Adrenal gland (tissue), 12 donors: Measurements from ENCODE around the gene FHL1. TPM values are rescaled to one million over a fixed set of nuclear protein-coding genes. Genes with fewer than 3 reads are reported as not detected.

ENCODE experiments used
- DNase-seq, 7 donors: peaks; one replicate each; pipeline ENCODE4 v3.0.0-alpha.2; 2019 to 2020
- H3K27ac ChIP-seq, 5 donors: fragments of 200-600 bp; sonication (generic) in 4 of 5; 1 replicate in 3 of 5; 2 replicates in 2 of 5; pipeline versions ENCODE4 v1.5.1 to v1.8.0; 2016 to 2020; ENCODE audit warnings: mild to moderate bottlenecking in 1 of 5
- H3K27me3 ChIP-seq: fragments of 200-600 bp; 2 replicates; pipeline ENCODE4 v1.8.0; 2021
- H3K36me3 ChIP-seq, 2 donors: fragments of 200-600 bp; replicated peaks in 1 of 2; 1 replicate in 1 of 2; 2 replicates in 1 of 2; pipeline versions ENCODE4 v1.5.1 to v1.8.0; 2018 to 2022
- H3K4me1 ChIP-seq, 2 donors: fragments of 200-600 bp; replicated peaks in 1 of 2; 1 replicate in 1 of 2; 2 replicates in 1 of 2; pipeline versions ENCODE4 v1.5.1 to v1.8.0; 2018 to 2021
- H3K4me3 ChIP-seq, 4 donors: fragments of 200-600 bp; sonication (generic) in 3 of 4; one replicate each; pipeline ENCODE4 v1.5.1; 2016 to 2018
- H3K9me3 ChIP-seq, 3 donors: fragments of 200-600 bp; sonication (generic) in 1 of 3; replicated peaks in 1 of 3; 1 replicate in 2 of 3; 2 replicates in 1 of 3; pipeline versions ENCODE4 v1.5.1 to v1.8.0; 2016 to 2021
- POLR2A ChIP-seq, 2 donors: fragments of 450-650 bp; IDR thresholded peaks; one replicate each; pipeline ENCODE4 v1.6.1; 2017; ENCODE audit warnings: antibody characterized with exemption in 2 of 2, mild to moderate bottlenecking in 2 of 2, moderate library complexity in 1 of 2
- WGBS, 4 donors: extraction: QIAGEN DNeasy Blood & Tissue Kit in 2 of 4; methylation state at CpG; one replicate each; pipeline versions ENCODE4 v1.1.5 to v1.1.7; 2013 to 2017; 5-methylcytosine and 5-hydroxymethylcytosine counted together
- intact Hi-C, 2 donors: fragments of 100-400 bp; cut with DNase I; formaldehyde crosslinking; loops; one replicate each; pipeline versions ENCODE4 v1.14.1 to v1.15.0; 2022 to 2023
- polyA plus RNA-seq, 3 donors: library from polyadenylated mRNA; stranded (reverse); fragments of 200-250 nt in 2 of 3; fragments of 350-450 nt in 1 of 3; fragmentation: Illumina TruSeq in 1 of 3; extraction: RNeasy Lipid Tissue Mini Kit (QIAGEN cat#74804) in 1 of 3; gene quantifications; one replicate each; pipeline ENCODE4 v1.2.3, GENCODE V29; 2013 to 2014
- total RNA-seq, 9 donors: library from RNA; depleted of rRNA in 4 of 9; stranded (reverse); fragments of >200 nt in 4 of 9; fragments of 120-200 nt in 1 of 9; fragmentation: NEBNext Ultra II Directional in 1 of 9; extraction: Animal tissue kit (Norgen Biotek cat#: 25700) in 1 of 9; gene quantifications; one replicate each; pipeline versions ENCODE4 v1.1.0 to v1.2.4, GENCODE V29; 2013 to 2023
- TF ChIP-seq, protein P1 (sequence below), 6 experiments: fragments of 450-650 bp in 4 of 6; fragments of 200-600 bp in 2 of 6; sonication (generic) in 1 of 6; IDR thresholded peaks; 1 replicate in 5 of 6; 2 replicates in 1 of 6; pipeline versions ENCODE4 v1.5.1 to v1.8.0; 2016 to 2021; ENCODE audit warnings: antibody characterized with exemption in 6 of 6, mild to moderate bottlenecking in 2 of 6, moderate library complexity in 1 of 6
- donor health status: healthy with polysubstance abuse.
- donor health status: Bipolar disorder and iron deficiency.
- donor health status: DM: yes; HTN: yes; CAD: no.
- donor health status: DM: no; HTN: no; CAD: no.
- donor health status: DM: no; HTN: no; CAD: no.
- donor health status: DM: yes; HTN: yes; CAD: no.

Gene FHL1
- total and polyA plus RNA-seq, 12 donors = 23.2 to 78.0 (median 50.0) TPM

DNA sequence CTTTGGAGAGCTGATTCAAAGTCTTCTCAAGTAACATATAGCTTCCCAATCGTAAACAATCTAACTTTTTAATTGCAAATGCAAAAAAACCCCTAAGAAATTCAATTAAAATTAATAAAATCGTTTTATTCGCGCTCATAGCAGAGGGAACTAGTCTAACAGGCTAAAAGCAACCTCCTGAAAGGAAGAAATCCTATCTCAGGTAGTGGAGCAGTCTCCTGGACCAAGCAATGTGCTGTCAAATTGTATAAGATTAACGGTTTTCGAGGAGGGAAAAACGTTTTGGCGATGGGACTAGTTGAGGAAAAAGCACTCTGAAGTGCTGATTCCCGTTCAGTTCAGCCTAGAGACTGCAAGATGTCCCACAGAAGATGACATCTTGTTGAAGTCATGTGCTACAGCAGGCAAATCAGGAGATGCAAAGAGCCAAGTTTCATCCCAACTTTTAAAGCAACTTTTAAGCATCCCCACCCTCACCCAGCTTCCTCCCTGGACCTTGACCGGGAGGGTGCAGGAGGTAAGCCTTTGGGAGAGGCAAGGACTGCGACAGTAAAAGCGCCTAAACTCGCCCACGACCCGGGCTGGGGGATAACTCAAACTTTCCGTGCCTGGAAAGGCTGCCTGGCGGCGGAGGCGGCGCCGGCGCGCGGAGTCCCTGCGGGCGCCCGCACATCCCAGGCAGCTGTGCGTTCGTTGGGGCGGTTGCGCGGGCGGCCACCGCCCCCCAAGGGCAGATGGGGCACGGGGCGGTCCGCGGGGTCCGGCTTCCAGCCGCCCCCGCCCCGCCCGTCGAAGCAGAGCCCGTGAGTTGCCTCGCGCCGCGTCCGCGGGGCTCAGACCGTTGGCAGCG, 103.1 kb downstream of the FHL1 start:
- H3K4me3 ChIP-seq = peak overlapping the region in 3 of 4 donors; percentile 30 to 63 (median 56)
- DNase-seq = peak in 1 of 7 donors; percentile 1
- intact Hi-C loops = no loop called here
- TF ChIP-seq POLR2A (IDR thresholded peaks at IDR 0.05) = no peak
- TF ChIP-seq, protein P1, sequence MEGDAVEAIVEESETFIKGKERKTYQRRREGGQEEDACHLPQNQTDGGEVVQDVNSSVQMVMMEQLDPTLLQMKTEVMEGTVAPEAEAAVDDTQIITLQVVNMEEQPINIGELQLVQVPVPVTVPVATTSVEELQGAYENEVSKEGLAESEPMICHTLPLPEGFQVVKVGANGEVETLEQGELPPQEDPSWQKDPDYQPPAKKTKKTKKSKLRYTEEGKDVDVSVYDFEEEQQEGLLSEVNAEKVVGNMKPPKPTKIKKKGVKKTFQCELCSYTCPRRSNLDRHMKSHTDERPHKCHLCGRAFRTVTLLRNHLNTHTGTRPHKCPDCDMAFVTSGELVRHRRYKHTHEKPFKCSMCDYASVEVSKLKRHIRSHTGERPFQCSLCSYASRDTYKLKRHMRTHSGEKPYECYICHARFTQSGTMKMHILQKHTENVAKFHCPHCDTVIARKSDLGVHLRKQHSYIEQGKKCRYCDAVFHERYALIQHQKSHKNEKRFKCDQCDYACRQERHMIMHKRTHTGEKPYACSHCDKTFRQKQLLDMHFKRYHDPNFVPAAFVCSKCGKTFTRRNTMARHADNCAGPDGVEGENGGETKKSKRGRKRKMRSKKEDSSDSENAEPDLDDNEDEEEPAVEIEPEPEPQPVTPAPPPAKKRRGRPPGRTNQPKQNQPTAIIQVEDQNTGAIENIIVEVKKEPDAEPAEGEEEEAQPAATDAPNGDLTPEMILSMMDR (IDR thresholded peaks at IDR 0.05) = no peak
- H3K9me3 ChIP-seq = no peaks in the 10 kb centered on the region
- no peaks in the 10 kb centered on the region for H3K36me3 ChIP-seq
- H3K27me3 ChIP-seq = peaks cover 4% of the 10 kb centered on the region
- WGBS, 4 donors = 5 to 38% (median 21%) methylated on average over 11 to 50 of the region's 53 CpGs
- no peaks in the 10 kb centered on the region for H3K4me1 ChIP-seq
- peak overlapping the region in 4 of 5 donors; percentile 47 to 86 (median 73) for H3K27ac ChIP-seq

DNA sequence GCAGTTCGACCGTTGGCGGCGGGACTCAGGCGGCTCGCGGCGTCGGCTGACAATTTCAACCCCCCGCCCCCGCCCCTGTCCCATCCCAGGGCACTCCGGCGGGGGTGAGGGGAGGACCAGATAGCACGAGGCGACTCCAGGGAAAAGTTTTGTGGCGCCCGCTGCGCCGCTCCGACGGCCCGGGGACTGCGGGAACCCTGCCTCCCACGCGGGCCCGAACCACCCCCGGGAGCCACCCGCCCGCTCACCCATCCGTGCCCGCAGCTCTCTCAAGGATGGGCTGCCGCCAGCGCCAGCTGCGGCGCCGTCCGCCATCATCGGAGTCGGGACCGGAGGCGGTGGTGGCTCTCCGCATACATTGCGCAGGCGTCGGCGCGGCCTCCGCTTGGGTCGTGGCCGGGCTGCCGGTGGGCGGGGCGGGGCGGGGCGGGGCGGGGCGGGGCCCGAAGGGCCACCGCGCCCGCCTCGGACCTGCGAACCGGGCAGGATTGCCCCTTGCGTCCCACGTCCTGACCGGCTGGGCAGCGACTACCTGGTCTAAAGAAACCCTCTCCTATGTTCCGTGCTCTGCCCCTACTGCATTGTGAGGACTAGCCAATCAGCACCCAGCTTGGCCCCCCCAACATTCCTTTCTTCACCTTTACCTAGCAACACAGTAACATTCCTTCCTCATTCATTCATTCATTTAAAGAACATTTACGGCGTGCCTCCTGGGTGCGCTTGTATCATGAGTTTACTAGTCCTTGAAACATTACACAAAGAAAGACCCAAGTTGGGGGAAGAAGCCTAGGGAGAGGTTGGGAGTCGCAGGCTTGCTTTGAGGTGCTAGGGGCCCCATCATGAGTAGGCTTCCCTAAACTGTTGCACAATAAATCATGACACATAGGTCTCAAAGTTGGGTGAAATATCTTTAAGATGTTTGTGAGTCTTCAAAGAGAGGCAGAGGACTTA, 104.0 kb downstream of the FHL1 start, which contains the start of gene MAP7D3:
MAP7D3 (minus strand) TSS at position 360 of the 951 bp plus-strand sequence; CDS start at position 318, 42 bp downstream.
- peak in 1 of 2 donors; percentile 46 for TF ChIP-seq POLR2A (IDR thresholded peaks at IDR 0.05)
- TF ChIP-seq, protein P1 (IDR thresholded peaks at IDR 0.05) = no peak
- Histone ChIP-seq H3K9me3 (no peaks in the 10 kb centered on the region), H3K4me3 (peak within 1 kb of the TSS in 3 of 4 donors; percentile 30 to 63 (median 56)), H3K27ac (peak within 1 kb of the TSS in 4 of 5 donors; percentile 47 to 86 (median 73)), H3K27me3 (peaks cover 4% of the 10 kb centered on the region), H3K36me3 (no peaks in the 10 kb centered on the region), H3K4me1 (no peaks in the 10 kb centered on the region)
- intact Hi-C loops = no loop called here
- 0 to 48% (median 21%) methylated on average over 5 to 58 of the region's 73 CpGs for WGBS, 4 donors
- peak; percentile 46 to 69 (median 61) for DNase-seq

DNA sequence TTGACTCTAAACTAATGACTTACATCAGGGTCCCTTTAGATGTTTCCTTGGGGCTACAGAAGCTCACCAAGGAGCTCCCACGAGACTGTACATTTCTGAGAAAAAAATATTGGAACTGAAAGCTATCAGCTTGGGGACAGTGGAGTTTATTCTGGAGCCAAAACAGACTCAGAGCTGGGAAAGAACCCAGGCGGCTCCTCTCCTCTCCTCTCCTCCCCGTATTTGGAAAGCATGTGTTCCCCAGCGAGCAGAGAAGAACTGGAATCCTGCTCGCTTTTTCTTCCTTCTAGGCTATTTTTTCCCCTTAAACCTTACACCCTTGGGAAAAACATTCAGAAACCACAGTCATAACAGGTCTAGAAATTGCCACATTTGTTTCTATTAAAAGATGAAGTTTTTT, 108.2 kb downstream of the FHL1 start:
- 43 to 62% (median 57%) methylated on average over 3 to 5 of the region's 5 CpGs for WGBS, 4 donors
- no peaks in the 10 kb centered on the region for H3K4me1 ChIP-seq

More for the DNA sequence above, 108.2 kb downstream of the FHL1 start:
- no peaks in the 10 kb centered on the region for H3K9me3 ChIP-seq
- no peaks in the 10 kb centered on the region for H3K36me3 ChIP-seq
- DNase-seq = no peak
- TF ChIP-seq, protein P1 (IDR thresholded peaks at IDR 0.05) = no peak
- no peak for TF ChIP-seq POLR2A (IDR thresholded peaks at IDR 0.05)
- H3K4me3 ChIP-seq = no peak overlapping the region
- H3K27ac ChIP-seq = no peak overlapping the region
- intact Hi-C loops = no loop called here
- peaks cover 4% of the 10 kb centered on the region for H3K27me3 ChIP-seq
